GM21619 (cell line): ENCODE results near the gene AQP3.
"Not testable (repeated sequence)": the region's sequence is repeated elsewhere in the genome, so short reads cannot be mapped to it uniquely, and the experiment has no call there.

ENCODE experiments used
- ATAC-seq: cut with Tn5 transposase; IDR thresholded peaks from one replicate; pipeline ENCODE4 v1.9.1; 2021; ENCODE audit not compliant: unreplicated experiment

The AQP3 gene

DNA sequence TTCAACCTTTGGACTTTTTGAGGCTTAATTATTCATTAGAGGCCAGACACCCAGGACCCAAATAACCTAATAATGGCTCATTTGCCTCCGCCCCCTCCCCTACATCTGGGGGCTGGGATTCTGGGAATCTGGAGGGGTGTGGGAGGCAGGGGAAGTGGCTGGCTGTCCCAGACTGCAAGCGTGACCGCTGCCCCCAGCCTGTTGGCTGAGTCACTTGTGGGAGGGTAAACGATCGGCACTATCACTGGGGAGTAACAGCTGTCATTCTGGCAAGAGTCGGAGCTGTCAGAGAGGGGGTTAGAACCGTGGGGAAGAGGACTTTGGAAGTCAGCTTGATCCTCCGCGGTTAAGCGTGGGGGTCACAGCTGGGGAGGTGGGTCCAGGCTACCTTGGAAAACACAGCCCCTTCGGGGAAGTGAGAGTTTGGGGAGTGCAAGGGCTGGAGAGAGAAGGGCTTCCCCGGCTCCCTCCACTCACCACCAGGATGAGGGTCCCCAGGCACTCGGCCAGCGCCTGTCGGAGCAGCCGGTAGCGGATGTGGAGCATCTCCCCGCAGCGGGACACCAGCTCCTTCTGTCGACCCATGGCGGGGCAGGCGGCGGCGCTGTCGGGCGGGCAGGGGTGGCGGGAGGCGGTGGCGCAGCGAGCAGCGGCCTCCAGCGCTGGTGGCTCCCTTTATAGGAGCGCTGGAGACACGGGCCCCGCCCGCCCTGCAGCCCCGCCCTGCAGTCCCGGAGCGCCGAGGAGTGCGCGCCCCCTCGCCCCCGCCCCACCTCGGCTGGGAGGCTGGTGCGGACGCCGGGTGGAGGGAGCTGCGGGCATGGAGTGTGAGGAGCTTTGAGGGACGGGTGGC, at the start of gene AQP3:
TSS of gene AQP3 (minus strand) at position 648 of the 853 bp plus-strand sequence. CDS start at position 585, 63 bp downstream.
- no peak for ATAC-seq

DNA sequence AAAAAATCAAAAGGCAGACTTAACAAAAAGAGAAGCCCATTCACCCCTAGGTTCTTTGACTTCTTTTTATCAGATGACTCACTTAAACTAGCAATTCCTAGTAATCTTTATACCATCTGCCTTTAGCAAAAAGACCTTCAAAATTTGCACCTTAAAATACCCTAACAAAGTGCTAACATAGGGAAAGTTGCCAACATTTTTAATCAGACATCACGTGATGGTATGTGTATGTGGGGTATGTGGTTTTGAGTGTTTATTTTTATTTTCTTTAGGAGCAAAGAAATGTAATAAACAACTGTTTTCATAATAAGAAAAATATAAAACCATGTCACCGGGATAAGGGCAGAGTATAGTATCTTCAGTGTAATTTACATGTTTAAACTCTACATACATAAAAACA, 46.4 kb upstream of the AQP3 start:
- ATAC-seq = not testable (repeated sequence)

DNA sequence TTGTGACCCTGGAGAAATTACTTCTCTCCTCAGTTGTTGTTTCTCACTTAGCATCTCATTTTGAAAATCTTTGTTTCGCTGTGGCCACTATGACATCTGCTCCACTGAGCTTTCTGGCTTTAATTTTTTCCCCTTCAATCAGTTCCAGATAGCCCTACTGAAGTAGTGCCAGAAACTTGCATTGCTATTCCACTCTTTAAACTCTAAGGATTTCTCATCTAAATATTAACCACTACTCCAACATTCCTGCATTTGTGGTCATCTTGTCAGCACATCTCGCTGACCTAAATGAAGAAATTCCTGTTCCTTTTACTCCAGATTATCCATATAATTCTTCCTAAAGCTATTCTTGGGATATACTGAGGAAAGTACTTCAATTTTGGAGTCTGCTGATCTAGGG, 41.7 kb upstream of the AQP3 start:
- no peak for ATAC-seq

DNA sequence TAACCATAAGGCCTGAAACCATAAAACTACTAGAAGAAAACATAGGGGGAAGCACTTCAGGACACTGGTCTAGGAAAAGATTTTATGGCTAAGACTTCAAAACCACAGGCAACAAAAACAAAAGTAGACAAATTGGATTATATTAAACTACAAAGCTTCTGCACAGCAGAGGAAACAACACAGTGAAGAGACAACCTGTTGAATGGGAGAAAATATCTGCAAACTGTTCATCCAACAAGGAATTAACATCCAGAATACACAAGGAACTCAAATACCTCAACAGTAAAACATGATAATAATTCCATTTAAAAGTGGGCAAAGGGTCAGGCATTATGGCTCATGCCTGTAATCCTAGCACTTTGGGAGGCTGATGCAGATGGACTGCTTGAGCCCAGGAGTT, 37.9 kb upstream of the AQP3 start:
- not testable (repeated sequence) for ATAC-seq

DNA sequence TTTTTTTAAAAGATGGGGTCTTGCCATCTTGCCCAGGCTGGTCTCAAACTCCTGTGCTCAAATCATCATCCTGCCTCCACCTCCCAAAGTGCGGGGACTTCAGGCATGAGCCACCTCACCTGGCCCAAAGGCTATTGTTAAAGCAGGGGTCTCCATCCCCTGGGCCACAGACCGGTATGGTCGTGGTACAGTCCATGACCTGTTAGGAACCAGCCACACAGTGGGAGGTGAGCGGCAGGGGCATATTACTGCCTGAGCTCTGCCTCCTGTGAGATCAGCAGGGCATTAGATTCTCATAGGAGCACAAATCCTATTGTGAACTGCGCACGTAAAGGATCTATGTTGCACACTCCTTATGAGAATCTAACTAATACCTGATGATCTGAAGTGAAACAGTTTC, 33.6 kb upstream of the AQP3 start:
- ATAC-seq = no peak

DNA sequence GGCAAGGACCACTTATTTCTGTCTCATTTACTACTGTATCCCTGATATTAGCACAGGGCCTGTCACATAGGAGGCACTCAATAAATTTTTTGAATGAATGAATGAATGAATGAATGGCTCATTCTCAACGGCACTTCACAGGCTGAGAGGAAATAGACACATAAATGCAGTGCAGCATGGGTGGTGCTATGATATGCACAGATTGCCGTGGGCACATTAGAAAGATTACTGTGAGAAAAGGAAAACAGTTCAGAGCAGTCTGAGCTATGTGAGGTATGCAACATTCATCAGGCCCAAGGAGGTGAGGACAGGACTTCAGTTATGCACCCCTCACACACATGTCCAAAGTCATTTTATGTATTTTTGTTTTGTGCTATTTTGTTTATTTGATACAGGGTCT, 32.7 kb upstream of the AQP3 start:
- no peak for ATAC-seq

DNA sequence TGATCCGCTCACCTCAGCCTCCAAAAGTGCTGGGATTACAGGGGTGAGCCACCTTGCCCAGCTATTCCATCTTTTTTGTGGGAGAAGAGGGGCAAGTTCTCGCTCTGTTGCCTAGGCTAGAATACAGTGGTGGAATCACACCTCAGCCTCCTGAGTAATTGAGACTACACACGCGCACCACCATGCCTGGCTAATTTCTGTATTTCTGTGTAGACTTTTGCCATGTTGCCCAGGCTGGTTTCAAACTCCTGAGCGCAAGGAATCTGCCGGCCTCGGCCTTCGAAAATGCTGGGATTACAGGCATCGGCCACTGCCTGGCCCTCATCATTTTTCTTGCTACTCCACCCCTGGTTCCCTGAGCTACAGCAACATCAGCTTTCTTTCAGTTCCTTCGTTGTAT, 29.1 kb upstream of the AQP3 start:
- ATAC-seq = no peak

DNA sequence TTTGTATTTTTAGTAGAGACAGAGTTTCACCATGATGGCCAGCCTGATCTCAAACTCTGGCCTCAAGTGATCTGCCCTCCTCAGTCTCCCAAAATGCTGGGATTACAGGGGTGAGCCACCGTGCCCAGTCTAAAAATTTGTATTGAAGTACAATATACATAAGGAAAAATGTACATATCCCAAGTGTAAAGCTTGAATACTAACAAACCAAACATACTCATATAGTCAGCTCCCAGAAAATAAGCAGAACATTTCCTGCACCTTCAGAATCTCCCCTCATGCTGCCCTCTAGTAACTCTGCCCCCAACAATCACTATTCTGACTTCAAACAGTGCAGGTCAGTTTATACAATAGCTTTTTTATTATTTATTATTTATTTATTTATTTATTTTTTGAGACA, 28.0 kb upstream of the AQP3 start:
- no peak for ATAC-seq

DNA sequence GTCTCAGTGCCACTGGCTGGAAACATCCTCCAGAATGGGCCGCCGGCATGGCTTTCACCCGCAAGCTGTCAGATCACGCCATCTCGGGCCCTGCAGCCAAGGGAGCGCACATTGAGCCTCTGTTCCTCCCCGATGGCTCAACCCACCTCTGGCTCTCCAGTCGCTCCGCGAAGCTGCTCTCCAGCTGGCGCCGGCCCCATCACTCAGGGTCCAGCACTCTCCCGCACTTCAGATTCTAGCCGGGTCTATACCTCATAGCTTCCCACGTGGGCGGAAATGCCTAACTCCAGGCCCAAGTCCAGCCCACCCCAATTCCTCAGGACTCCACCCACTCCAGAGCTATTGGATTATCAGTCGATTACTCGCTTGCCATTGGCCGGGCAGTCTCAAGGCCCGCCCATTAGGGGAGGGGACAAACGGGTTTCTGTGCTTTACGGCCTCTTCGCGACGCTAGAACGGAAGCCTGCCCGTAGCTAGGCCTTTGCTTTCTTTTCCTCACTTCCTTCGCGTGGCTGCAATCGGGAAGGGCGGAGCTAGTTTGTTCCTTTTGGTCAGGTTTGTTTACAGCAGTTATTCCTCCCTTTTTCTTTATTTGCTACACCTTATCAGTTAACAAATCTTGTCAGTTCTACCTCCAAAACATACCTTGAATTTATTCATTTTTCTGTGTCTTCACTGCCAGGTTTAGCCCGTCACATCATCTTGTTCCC, 26.4 kb upstream of the AQP3 start, which contains the start of gene NOL6:
TSS of gene NOL6 (minus strand) at position 282 of the 710 bp plus-strand sequence. CDS start at position 200, 82 bp downstream.
- ATAC-seq = peak; percentile 99

DNA sequence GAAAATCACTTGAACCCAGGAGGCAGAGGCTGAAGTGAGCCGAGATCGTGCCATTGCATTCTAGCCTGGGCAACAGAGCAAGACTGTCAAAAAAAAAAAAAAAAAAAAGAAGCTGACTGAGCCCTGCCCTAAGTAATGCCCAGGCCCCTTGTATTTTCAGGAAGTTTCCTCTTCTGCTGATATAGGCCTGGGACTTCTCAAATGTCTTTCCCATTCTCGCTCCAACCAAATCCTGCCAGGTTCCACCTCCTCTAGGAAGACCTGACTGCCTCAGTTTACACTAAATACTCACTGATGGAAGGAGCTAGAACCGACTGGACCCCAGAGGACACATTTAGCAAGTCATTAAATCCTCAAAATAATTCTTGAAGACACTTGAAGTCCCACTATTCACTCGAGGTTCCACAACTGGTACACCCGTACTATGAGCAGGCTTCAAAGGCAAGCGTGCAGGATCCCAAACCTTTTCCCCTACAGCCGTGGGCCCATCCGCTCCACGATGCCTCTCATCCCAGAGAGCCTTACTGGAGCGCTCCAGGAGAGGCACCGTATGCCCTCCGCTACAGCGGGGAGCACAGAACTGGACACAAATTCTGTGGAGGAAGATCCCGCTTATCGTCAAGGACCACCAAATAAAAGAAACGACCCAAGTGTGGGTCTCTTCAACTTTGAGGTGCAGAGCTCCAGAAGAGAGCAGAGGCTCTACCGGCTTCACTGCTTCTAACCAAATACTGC, 25.7 kb upstream of the AQP3 start:
- no peak for ATAC-seq

DNA sequence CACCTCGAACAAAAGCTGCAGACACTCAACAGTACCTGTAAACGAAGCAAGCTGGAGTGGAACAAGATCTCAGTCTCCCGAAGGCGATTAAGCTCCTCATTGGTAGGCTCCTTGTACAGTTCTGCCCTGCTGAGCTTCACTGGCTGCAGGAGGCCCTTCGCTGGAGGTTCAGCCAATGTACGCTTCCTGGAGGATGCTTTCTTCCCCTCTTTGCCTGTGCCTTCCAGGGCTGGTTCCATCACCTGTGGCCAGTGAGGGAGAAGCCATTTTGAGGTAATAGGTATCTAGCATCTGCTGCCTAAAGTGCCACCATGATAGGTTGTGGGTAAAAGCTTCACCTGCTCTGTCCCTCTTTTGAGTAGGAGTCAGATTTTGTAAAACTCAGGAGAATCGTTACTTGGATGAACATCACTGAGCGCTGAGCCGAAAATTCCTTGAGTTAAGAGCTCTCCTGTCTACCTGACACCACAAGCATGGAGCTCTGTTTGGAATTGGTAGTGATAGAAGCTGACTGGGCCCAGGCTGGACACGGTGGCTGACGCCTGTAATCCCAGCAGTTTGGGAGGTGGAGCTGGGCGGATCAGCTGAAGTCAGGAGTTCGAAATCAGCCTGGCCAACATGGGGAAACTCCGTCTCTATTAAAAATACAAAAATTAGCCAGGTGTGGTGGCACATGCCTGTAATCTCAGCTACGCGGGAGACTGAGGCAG, 24.9 kb upstream of the AQP3 start:
- ATAC-seq = no peak

DNA sequence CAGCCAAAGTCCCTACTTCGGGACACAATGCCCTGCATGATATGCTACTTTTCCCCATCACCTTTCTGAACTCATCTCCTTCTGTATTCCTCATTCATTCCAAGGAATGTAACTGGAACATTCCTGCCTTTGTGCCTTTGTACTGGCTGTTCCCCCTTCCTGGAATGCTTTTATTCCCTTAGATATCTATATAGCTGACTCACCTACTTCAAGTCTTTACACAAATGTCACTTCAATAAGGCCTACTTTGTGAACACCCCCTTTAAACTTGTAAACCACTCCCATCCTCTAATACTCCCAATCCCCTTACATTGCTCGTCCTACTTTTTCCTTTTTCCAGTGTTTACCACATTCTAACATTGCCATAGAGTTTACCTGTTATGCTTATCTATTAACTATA, 24.0 kb upstream of the AQP3 start:
- ATAC-seq = no peak

DNA sequence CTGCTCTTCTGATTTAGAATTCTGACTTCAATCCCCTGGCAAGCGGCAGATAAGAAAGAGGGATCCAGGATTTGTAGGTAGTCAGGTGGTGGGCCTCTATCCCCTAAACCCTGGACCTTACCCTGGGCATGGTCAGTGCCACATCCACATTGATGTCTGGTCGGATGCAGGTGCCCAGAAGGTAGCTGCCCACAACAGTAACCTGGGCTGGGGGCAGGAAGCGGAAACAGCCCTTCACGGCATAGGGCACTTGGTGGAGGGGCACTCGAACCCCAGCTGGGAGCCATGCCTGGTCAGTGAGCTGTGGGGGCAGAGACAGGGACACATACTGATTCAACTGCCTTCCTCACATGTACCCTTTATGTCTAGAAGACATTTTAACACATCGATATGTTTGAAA, 22.5 kb upstream of the AQP3 start:
- no peak for ATAC-seq

DNA sequence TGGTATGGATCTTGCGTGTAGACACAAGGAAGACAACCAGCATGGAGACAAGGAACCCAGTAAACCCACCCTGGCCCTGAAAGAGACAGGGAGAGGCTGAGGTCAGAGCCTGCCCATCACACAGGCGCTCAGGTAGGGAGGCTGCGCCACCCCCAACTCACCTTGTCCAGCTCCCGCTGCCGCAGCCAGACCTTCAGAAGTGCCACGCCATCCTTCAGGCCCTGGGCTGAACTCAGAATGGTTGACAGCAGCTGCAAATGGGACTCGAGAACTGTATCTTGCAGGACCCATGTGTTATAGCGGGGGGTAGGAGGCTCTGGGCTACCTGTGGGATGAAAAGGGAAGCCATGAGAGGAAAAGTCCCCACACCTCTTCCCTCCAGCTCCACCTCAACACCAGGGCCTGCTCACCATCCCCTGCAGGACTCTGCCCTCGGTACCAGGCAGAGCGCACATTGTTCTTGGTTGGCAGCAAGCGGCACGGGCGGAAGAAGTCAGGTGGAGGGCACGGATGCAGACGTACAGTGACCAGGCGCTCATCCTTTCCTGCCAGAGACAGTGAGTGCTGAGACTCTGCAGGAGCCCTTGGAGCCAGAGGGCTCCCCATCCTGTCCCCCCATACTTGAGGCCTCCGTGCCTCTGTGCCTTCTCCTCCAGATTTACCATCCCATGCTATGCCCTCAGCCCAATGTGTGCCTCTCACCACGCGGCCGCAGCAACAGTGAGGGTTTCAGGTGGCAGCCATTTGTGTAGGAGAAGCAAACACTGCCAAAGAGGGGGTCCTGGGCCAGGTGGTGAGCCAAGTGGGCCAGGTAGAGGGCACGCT, 21.6 kb upstream of the AQP3 start:
- no peak for ATAC-seq

DNA sequence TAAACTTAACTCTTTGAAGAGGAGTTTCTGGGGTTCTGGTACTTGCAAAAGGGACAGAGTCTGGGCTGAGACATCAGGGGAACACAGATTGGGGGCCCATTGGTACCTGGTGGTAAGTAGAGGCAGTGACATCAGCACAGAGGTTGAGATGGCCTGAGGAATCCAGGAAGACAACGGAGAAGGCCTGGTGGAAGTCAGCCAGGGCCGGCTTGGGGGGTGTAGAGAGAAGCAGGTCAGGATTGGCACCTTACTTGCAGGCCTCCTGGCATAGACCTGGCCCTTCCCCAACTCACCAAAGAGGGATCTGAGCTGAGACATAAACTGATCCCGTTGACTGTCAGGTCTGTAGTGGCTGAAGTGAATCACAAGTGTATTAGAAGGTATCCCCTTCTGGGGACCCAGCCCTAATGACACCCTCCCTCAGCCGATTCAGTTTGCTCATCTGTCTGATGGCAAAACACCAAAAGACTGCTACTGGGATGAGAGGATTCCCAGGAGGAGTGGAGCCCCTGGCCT, 20.9 kb upstream of the AQP3 start:
- ATAC-seq = no peak

DNA sequence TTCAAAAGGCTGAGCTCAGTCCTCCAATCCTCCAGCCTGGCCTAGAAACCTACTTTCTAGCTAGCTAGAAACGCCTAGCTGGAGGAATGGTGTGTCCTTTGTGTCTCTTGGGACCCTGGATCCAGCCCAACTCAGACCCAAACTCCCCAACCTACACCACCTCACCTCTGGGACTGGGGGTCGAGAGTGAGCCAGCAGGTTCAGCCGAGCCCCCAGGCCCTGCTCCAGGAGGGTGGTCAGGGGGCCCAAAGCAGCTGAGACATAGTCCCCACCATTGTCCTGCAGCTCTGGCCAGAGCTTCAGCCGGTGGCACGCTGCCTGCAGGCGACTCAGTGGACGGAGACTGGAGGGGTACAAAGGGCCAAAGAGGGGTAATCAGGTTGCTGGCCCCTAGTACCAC, 20.1 kb upstream of the AQP3 start:
- no peak for ATAC-seq

DNA sequence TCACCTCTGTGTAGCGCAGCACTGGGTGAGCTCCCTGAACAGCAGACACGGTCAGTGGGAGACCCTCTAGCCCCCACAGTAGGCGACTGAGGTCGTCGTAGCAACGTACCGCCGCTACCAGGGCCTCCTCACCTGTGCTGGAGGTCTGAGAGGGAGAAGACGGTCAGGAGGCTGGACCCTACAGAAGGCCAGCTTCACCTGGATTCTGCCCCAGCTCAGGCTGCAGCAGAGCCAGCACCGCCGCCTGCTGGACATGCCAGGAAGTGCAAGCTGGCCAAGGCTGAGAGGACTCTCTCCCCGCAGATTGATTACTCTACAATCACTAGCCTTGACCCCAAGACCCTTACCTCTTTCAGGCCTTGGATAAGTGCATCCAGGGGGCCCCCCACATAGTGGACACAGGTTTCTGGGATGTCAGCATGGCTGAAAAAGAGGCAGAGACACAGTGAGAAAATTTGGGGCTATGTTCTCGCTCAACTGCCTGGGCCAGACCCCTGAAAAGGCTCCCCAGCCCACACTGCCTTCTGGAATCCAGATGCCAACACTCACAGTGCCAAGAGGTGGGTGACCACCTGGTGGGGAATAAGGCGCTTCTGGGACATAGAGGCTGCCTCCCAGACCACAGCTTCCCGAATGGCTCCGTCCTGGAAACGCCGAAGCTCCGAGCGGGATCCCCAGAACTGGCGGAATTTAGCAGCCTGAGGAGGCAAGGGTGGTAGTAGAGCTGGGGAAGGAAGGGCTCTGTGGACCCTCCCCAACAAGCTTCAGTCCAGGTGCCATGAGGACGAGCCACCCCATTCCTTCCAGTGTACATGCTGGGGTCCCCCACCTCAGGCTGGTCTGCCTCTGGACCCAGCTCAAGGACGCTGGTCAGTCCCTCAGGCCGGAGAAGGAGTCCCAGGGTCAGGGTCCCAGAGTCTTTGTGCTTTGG, 19.4 kb upstream of the AQP3 start:
- ATAC-seq = no peak

DNA sequence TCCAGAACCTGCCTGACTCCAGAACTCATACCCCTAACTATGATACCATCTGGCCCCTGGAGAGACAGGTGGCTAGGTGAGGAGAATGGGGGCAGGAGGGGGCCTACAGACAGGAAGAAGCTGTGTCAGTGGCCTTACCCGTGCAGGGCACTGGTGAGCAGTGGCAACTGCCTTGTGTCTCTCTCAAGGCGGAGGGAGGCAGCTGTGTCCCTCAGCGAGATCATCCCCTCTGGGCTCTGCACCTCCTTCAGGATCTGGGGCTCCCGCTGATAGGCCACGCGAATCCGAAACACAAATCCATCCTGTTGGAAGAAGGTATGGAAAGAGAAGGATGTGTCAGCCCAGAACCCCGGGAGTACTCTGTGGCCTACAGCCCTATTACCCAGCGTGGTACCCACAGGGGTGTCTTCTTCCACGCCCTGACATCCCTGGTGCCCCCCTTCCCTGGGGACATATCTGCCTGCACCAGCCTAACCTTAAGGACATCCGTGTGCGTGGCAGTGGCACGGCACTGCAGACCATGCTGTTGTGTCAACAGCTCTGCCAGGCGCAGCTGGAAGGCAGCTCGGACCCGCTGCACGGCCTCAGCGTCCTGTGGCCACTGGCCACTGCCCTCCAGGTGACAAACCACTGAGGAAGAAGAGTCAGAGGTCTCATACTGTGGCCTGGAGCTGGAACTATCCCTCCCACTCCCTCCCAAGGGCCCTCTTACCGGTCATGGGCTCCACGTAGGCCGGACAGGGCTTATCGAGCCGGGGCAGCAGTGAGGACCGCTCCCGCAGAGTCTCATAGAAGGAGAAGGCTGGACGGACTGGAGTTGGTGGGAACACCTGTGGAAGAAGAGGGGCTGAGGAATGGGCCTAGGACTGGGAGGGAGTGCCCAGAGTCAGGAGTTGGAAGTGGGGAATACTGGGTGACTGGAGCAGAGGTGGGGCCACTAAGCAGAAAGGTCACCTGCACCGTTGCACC, 18.5 kb upstream of the AQP3 start:
- ATAC-seq = no peak
